ENCODE data around the gene PAPSS2. TPM values are rescaled to one million over a fixed set of nuclear protein-coding genes. Genes with fewer than 3 reads are reported as not detected.

PAPSS2 gene
- total RNA-seq, 2 experiments from 2014 or later: 0.08 TPM; not detected in 1

DNA sequence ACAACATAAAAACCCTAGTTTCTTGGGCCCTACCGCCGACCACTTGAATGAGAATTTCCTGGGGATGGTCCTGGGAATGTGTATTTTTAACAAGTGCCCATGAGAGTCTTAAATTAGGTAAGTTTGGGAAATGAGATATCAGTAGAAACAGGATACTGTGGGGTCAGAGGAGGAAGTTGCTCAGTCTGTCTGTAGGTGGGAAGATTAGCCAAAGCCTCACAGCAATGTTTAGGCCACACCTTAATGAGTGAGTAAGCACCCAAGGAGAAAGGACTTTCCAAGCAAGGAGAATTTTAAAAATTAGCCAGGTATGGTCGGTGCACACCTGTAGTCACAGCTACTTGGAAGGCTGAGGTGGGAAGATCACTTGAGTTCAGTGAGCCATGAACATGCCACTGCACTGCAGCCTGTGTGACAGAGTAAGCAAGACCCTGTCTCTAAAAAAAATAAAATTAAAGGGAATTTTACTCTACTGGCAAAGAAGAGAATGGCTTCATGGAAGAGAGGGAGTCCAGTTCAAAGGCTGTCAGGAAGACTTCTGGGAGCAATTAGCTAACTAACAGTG lies 31.9 kb downstream of the PAPSS2 start:
- ChIA-PET CTCF (no interaction called here), POLR2A (no interaction called here)
- Mint-ChIP-seq H3K4me1 (no peaks in the 10 kb centered on the region), H3K36me3 (ENCODE audit: low read depth) (no peaks in the 10 kb centered on the region), H3K27ac (no peak overlapping the region), H3K27me3 (peaks cover 11% of the 10 kb centered on the region), H3K4me3 (no peak overlapping the region), H3K9me3 (no peaks in the 10 kb centered on the region)
- no peak for DNase-seq

DNA sequence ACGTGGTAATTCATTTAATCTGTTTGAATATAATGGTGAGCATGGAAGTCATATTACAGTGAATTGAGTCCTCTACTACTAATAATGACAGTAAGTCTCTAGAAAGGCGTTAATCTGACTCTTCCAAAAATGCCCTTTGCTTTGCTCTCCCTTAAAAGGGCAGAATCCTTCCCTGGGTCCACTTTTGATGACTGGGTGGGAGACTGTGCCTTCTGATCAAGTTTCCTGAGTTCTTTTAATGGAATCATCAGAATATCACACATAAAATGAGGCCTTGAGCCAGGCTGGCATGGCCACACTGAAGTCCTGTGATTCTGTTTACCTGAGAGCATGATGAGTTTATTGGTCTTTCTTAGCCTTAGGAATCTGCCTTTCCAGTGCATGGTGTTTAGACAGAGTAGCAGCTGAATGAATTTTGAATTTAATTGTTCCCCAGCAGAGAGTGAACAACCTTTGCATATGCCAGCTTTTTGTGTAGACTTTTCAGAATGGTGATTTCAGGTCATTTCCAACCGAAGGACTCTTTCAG lies 33.3 kb downstream of the PAPSS2 start:
- H3K27ac Mint-ChIP-seq: no peak overlapping the region
- CTCF ChIA-PET: no interaction called here
- H3K4me1 Mint-ChIP-seq: no peaks in the 10 kb centered on the region
- peaks cover 15% of the 10 kb centered on the region for H3K27me3 Mint-ChIP-seq
- H3K9me3 Mint-ChIP-seq: no peaks in the 10 kb centered on the region
- DNase-seq: no peak
- POLR2A ChIA-PET: no interaction called here
- no peak overlapping the region for H3K4me3 Mint-ChIP-seq
- H3K36me3 Mint-ChIP-seq (ENCODE audit: low read depth): no peaks in the 10 kb centered on the region

DNA sequence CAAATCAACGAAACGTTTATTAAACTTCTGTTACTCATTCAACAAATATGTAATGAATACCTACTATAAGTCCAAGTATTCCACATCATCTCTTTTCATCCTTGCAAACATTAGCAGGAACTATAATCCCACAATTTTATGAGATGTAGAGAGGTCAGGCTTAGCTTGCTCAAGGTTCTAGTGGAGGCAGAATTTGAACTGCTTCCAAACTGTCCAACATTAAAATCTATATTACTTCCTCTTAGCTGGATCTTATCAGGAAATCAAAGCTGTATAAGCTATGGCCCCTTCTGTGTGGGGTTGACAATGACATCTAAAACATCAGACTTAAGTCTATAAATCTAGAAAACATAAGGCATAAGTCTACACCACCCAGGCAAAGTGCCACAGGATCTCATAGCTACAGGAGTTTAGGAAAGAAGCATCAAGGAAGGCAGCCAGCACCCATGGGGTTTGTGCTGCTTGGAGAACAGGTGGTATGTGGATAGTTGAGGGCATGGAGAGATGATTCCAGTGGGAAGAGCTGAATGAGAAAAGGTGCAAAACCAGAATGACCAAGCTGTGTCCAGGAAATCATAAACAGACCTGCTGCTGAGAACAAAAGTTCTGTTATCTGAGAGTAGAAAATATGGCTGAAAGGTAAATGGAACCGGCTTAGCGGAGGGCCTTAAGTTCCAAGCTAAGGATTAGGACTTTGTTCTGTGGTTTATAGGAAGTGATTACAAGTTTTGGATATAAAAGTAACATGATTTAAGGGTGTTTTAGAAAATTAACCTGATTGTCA lies 34.5 kb downstream of the PAPSS2 start:
- ChIA-PET POLR2A (no interaction called here), CTCF (no interaction called here)
- Mint-ChIP-seq H3K27ac (no peak overlapping the region), H3K36me3 (ENCODE audit: low read depth) (no peaks in the 10 kb centered on the region), H3K4me1 (no peaks in the 10 kb centered on the region), H3K9me3 (no peaks in the 10 kb centered on the region), H3K4me3 (no peak overlapping the region), H3K27me3 (peaks cover 19% of the 10 kb centered on the region)
- DNase-seq: no peak

DNA sequence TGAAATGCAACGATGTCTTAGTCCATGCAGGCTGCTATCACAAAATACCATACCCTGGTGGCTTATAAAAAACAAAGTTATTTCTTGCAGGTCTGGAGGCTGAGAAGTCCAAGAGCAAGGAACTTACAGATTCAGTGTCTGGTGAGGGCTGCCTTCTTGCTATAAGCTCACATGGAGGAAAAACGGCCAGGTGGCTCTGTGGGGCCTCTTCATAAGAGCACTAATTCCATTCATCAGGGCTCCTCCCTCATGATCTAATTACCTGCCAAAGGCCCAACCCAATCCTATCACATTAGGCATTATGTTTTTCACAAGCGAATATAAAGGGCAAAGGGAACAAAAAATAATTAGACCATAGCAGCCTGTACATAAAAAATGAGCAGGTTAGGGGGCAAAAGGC lies 35.4 kb downstream of the PAPSS2 start:
- CTCF ChIA-PET: no interaction called here
- Mint-ChIP-seq H3K4me3 (no peak overlapping the region), H3K36me3 (ENCODE audit: low read depth) (no peaks in the 10 kb centered on the region), H3K9me3 (no peaks in the 10 kb centered on the region), H3K27me3 (peaks cover 19% of the 10 kb centered on the region), H3K4me1 (no peaks in the 10 kb centered on the region), H3K27ac (no peak overlapping the region)
- DNase-seq: no peak
- POLR2A ChIA-PET: no interaction called here

DNA sequence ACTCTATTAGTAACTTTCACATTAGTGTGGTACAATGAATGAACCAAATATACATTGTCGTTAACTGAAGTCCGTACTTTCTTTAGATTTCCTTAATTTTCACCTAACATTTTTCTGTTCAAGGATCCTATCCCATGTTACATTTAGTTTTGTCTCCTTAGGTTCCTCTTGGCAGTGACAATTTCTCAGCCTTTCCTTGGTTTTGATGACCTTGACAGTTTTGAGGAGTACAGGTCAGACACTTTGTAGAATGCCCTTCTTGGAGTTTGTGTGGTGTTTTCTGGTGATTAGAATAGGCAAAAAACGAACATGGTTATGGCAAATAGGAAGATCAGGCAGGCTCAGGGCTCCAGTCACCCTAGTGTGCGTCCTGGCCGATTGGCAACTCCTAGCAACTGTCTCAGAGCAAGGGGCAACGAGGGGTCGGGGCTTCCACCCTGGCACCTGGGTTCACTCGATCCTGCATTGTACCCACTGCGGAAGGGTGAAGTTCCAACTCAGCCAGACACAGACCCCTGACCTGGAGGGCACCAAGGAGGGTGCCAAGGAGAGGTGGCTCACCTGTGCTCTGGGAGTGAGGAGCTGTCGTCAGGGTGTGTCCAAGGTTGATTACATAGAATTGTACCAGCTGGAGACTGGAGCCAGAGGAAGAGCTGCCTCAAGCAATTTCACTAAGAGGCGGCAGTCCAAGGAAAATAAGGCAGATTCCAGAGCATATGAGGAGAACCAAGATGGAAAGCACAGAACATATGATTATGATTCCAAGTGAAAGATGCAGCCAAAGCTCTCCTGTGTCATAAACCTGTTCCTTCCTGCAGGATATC lies 37.5 kb downstream of the PAPSS2 start:
- H3K27ac Mint-ChIP-seq: no peak overlapping the region
- H3K9me3 Mint-ChIP-seq: no peaks in the 10 kb centered on the region
- H3K27me3 Mint-ChIP-seq: peaks cover 19% of the 10 kb centered on the region
- H3K4me3 Mint-ChIP-seq: no peak overlapping the region
- ChIA-PET CTCF (no interaction called here), POLR2A (no interaction called here)
- H3K36me3 Mint-ChIP-seq (ENCODE audit: low read depth): no peaks in the 10 kb centered on the region
- H3K4me1 Mint-ChIP-seq: no peaks in the 10 kb centered on the region
- DNase-seq: no peak

DNA sequence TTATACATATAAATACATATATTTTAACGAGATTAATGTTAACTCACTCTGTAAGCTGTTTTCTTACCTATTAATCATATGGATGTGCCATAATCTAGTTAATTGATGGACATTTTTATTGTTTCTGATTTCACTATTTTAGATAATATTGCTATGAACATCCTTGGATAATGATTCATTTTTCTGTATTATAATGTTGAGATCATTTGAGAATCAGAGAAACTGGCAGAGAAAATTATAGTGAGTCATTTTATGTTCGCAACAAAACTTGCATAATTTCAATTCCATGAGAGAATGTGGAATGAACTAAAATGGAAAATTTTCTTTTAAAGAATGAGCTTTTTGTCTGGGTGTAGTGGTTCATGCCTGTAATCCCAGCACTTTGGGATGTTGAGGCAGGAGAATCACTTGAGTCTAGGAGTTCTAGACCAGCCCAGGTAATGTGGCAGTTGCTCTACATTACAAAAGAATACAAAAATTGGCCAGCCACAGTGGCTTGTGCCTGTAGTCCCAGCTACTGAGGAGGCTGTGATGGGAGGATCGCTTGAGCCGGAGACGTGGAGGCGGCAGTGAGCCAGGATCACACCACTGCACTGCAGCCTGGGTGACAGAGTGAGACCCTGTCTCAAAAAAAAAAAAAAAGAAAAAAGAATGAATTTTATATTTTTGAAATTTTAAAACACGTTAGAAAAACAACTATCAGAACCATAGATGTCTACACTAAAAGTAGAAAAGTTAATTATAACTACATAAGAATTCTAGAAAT lies 40.5 kb downstream of the PAPSS2 start:
- POLR2A ChIA-PET: no interaction called here

DNA sequence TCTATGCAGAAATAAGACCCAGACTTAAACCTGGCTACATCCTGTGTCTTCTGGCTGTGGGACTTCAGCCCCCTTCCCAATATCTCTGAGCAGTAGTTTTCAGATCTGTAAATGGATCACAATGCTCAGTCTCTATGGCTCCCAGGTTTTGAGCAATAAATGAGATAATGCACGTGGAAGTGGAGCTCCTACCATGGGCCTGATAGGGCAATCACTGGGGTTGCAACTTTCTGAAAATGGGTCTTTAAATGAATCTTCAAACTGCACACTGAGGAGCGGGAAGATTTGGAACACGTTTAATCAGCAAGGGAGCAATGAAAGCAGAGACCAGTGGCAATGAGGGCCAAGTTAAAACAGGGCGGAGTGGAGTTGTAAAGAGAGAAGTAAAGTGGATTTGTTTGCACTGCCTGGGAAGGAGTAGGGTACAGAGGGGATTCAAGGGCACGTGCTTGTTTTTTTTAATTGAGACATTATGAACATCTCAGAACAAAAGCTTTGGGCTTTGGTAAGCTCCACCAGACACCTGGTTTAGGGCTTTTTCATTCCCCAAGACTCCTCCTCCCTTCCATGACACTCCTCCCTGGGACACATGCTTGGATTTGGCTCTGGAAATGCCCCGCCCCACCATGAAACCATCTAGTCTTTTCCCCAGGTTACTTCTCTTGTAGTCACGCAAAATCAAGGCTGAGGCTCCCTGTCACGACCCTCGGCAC lies 42.7 kb downstream of the PAPSS2 start:
- H3K4me1 Mint-ChIP-seq: no peaks in the 10 kb centered on the region
- CTCF ChIA-PET: no interaction called here
- DNase-seq: no peak

More for the DNA sequence above, 40.5 kb downstream of the PAPSS2 start:
- Mint-ChIP-seq H3K27me3 (peaks cover 17% of the 10 kb centered on the region), H3K4me1 (no peaks in the 10 kb centered on the region), H3K9me3 (no peaks in the 10 kb centered on the region), H3K36me3 (ENCODE audit: low read depth) (no peaks in the 10 kb centered on the region), H3K4me3 (no peak overlapping the region), H3K27ac (no peak overlapping the region)
- CTCF ChIA-PET: no interaction called here
- no peak for DNase-seq

DNA sequence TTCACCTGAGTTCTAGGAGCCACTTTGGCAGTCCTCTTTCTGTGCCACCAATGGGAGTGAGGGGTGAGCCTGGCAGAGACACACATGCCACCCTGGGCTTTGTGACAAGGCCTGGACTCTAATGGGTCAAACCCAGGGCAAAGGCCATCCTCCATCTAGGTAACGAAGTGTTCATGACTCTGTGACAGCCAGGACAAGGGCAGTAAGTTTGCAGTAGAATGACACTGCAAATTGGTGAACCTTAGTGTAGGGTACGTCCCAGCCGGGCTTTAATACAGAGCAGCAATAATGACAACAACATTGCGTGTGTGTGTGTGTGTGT lies 43.3 kb downstream of the PAPSS2 start:
- ChIA-PET CTCF (no interaction called here), POLR2A (no interaction called here)
- Mint-ChIP-seq H3K27me3 (peaks cover 8% of the 10 kb centered on the region), H3K9me3 (no peaks in the 10 kb centered on the region), H3K4me1 (no peaks in the 10 kb centered on the region), H3K36me3 (ENCODE audit: low read depth) (no peaks in the 10 kb centered on the region), H3K27ac (no peak overlapping the region), H3K4me3 (no peak overlapping the region)
- DNase-seq: no peak

More for the DNA sequence above, 42.7 kb downstream of the PAPSS2 start:
- POLR2A ChIA-PET: no interaction called here
- no peaks in the 10 kb centered on the region for H3K36me3 Mint-ChIP-seq (ENCODE audit: low read depth)
- peaks cover 9% of the 10 kb centered on the region for H3K27me3 Mint-ChIP-seq
- H3K4me3 Mint-ChIP-seq: no peak overlapping the region
- no peaks in the 10 kb centered on the region for H3K9me3 Mint-ChIP-seq
- H3K27ac Mint-ChIP-seq: no peak overlapping the region

DNA sequence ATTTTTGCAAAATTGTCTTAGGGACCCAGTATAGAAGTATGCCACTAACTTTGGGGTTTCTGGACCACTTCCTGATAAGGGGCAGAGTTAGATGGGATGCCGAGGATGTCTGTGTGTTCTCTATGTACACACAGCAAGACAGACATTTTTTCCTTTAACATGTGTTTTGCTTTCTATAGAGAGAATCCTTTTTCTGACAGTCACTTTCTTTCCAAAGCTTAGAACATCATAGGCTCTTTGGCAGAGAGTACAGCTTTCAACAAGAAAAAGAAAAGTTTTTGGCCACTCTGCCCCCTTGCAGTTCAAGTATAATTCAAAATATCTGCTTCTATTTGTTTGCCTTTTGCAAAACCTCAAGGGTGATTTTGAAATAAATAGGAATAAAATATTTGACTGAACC lies 44.1 kb downstream of the PAPSS2 start:
- CTCF ChIA-PET: no interaction called here
- H3K4me3 Mint-ChIP-seq: no peak overlapping the region

DNA sequence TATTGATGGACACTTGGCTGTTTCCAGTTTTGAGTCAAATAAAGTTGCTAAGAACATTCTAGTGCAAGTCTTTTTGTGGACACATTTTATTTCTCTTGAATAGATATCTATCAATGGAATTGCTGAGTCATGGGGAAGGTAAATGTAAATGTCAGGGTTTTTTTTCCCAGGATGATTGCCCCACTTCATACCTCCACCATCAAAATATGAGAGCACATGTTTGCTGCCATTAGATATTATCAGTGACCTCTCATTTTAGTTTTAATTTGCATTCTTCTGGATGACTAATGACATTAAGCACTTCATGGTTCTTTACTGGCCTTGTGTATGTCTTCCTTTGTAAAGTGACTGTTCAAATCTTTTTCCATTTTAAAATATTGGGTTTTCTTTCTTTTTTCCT lies 45.7 kb downstream of the PAPSS2 start:
- H3K4me3 Mint-ChIP-seq: no peak overlapping the region
- ChIA-PET POLR2A (no interaction called here), CTCF (no interaction called here)
- no peaks in the 10 kb centered on the region for H3K36me3 Mint-ChIP-seq (ENCODE audit: low read depth)
- no peak for DNase-seq
- no peaks in the 10 kb centered on the region for H3K4me1 Mint-ChIP-seq
- peaks cover 6% of the 10 kb centered on the region for H3K27me3 Mint-ChIP-seq
- no peaks in the 10 kb centered on the region for H3K9me3 Mint-ChIP-seq
- no peak overlapping the region for H3K27ac Mint-ChIP-seq

More for the DNA sequence above, 44.1 kb downstream of the PAPSS2 start:
- H3K9me3 Mint-ChIP-seq: no peaks in the 10 kb centered on the region
- H3K27me3 Mint-ChIP-seq: peaks cover 6% of the 10 kb centered on the region
- no peaks in the 10 kb centered on the region for H3K36me3 Mint-ChIP-seq (ENCODE audit: low read depth)
- no peak overlapping the region for H3K27ac Mint-ChIP-seq
- no peaks in the 10 kb centered on the region for H3K4me1 Mint-ChIP-seq
- POLR2A ChIA-PET: no interaction called here
- no peak for DNase-seq

DNA sequence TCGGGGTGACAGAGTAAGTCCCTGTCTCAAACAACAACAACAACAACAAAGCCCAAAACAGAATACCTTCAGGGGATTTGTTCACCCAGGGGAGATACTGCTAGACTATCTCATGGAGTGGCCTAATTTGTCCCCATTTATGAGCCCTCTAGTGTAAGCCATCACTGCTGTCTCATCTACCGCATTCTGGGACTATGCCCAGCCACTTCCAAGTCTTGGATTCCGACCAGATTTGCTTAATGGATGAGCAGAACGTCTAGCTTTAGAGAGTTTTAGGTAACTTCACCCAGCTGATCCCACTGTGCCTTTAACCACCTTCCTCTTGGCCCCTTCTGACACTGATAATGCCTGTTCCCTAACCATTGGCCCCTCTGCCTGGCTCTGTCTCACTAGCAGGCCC lies 47.1 kb downstream of the PAPSS2 start:
- H3K9me3 Mint-ChIP-seq: no peaks in the 10 kb centered on the region
- H3K4me3 Mint-ChIP-seq: no peak overlapping the region
- ChIA-PET CTCF (no interaction called here), POLR2A (no interaction called here)
- no peaks in the 10 kb centered on the region for H3K4me1 Mint-ChIP-seq
- no peaks in the 10 kb centered on the region for H3K36me3 Mint-ChIP-seq (ENCODE audit: low read depth)
- no peak overlapping the region for H3K27ac Mint-ChIP-seq
- H3K27me3 Mint-ChIP-seq: peaks cover 6% of the 10 kb centered on the region
- DNase-seq: no peak

DNA sequence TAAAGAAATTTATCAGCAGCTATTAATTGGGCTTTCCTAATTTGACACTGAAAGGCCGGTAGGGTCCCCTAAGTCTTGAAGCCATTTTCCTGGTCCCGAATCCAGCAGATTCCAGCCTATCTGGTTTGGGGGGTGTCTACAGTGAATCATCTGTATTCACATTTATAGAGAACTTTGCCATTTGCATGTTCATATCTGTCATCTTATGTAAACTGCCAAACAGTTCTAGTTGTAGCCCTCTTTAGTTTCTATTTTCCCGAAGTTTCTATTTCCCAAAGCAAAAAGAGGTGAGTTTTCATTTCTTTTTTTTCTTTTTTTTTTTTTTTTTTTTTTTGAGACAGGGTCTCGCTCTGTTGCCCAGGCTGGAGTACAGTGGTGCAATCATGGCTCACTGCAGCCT lies 47.6 kb downstream of the PAPSS2 start:
- POLR2A ChIA-PET: no interaction called here
- H3K9me3 Mint-ChIP-seq: no peaks in the 10 kb centered on the region
- CTCF ChIA-PET: no interaction called here
- H3K36me3 Mint-ChIP-seq (ENCODE audit: low read depth): no peaks in the 10 kb centered on the region
- H3K4me3 Mint-ChIP-seq: no peak overlapping the region
- DNase-seq: no peak
- H3K27ac Mint-ChIP-seq: no peak overlapping the region
- H3K27me3 Mint-ChIP-seq: peaks cover 6% of the 10 kb centered on the region
- H3K4me1 Mint-ChIP-seq: no peaks in the 10 kb centered on the region

Data from activated CD4-positive, alpha-beta T cell treated with anti-CD3 and anti-CD28 coated beads, Interleukin-2, amount 10 ng/mL, durations not matched to agents 7 days and 5 days (primary cell).